SKM-1 (cell line): ENCODE data around the gene THAP2.

Experiments used
- DNase-seq: peaks from one replicate; lab custom pipeline; 2025; ENCODE audit not compliant: unreplicated experiment; lab: John Stamatoyannopoulos, UW

THAP2 gene

GRCh38 chr12:71663561-71664410 lies at the start of gene THAP2, which contains the start of gene ZFC3H1:
THAP2 (plus strand) TSS chr12:71664301; CDS start chr12:71664510, 209 bp downstream.
ZFC3H1 (minus strand) TSS chr12:71663848; CDS start chr12:71663610, 238 bp downstream.
- peak; percentile 95 for DNase-seq

GRCh38 chr12:71621938-71622337 lies 42.2 kb upstream of the THAP2 start:
- no peak for DNase-seq

- no peak for DNase-seq
These were observed 38.6 kb upstream of the THAP2 start for GRCh38 chr12:71625476-71625875.

GRCh38 chr12:71626098-71626497 lies 38.0 kb upstream of the THAP2 start:
- no peak for DNase-seq

- no peak for DNase-seq
These were observed 37.3 kb upstream of the THAP2 start for GRCh38 chr12:71626768-71627167.

GRCh38 chr12:71627438-71628002 lies 36.6 kb upstream of the THAP2 start:
- no peak for DNase-seq

- peak; percentile 12 for DNase-seq
These were observed 27.4 kb upstream of the THAP2 start for GRCh38 chr12:71636704-71637115.

- no peak for DNase-seq
These were observed 25.6 kb upstream of the THAP2 start for GRCh38 chr12:71638499-71638898.

GRCh38 chr12:71639341-71639760 lies 24.8 kb upstream of the THAP2 start:
- no peak for DNase-seq

- DNase-seq: no peak
These were observed 23.8 kb upstream of the THAP2 start for GRCh38 chr12:71640316-71640715.

GRCh38 chr12:71641390-71641789 lies 22.7 kb upstream of the THAP2 start:
- DNase-seq: no peak

GRCh38 chr12:71642264-71642663 lies 21.8 kb upstream of the THAP2 start:
- DNase-seq: no peak

- peak; percentile 2 for DNase-seq
These were observed 18.8 kb upstream of the THAP2 start for GRCh38 chr12:71645268-71645667.

- no peak for DNase-seq
These were observed 17.6 kb upstream of the THAP2 start for GRCh38 chr12:71646512-71646911.

GRCh38 chr12:71648537-71648936 lies 15.6 kb upstream of the THAP2 start:
- no peak for DNase-seq

- DNase-seq: no peak
These were observed 14.7 kb upstream of the THAP2 start for GRCh38 chr12:71649401-71649800.

GRCh38 chr12:71652656-71653055 lies 11.4 kb upstream of the THAP2 start:
- DNase-seq: no peak

GRCh38 chr12:71653137-71653536 lies 11.0 kb upstream of the THAP2 start:
- no peak for DNase-seq

- DNase-seq: no peak
These were observed 9.9 kb upstream of the THAP2 start for GRCh38 chr12:71654200-71654599.

- no peak for DNase-seq
These were observed 8.6 kb upstream of the THAP2 start for GRCh38 chr12:71655495-71655894.

GRCh38 chr12:71655907-71656306 lies 8.2 kb upstream of the THAP2 start:
- DNase-seq: no peak

GRCh38 chr12:71656740-71657139 lies 7.4 kb upstream of the THAP2 start:
- DNase-seq: no peak
